AG04449 (cell line): Measurements from ENCODE around the gene TBC1D17.

Experiments
- CTCF ChIA-PET: fragments of 350-600 bp; formaldehyde crosslinking; extraction: SDS; loops from one replicate; lab custom pipeline; 2021; ENCODE audit warnings: antibody characterized with exemption; lab: Yijun Ruan, JAX
- POLR2A ChIA-PET: fragments of 400-600, 350-600 bp; formaldehyde crosslinking; extraction: SDS; loops from one replicate; lab custom pipeline; 2020; ENCODE audit warnings: antibody characterized with exemption, inconsistent platforms; lab: Yijun Ruan, JAX
- DNase-seq: peaks from one replicate; pipeline ENCODE4 v3.0.0-alpha.2; 2010; ENCODE audit warnings: low read depth, low spot score
- H3K4me3 ChIP-seq: 2 replicates; pipeline ENCODE4 v1.5.1; 2011; ENCODE audit warnings: low read depth, mild to moderate bottlenecking, control low read depth, low read length
- CTCF ChIP-seq: IDR thresholded peaks from one replicate; pipeline ENCODE4 v1.5.1; 2011; ENCODE audit warnings: mild to moderate bottlenecking, moderate library complexity, low read length, control low read depth, inconsistent platforms; ENCODE audit not compliant: insufficient read depth; ENCODE audit errors: missing control alignments

TBC1D17 gene

GRCh38 chr19:49873129-49873521, 4.4 kb upstream of the TBC1D17 start:
- POLR2A ChIA-PET: no interaction called here
- CTCF ChIA-PET: no interaction called here
- no peak overlapping the region for H3K4me3 ChIP-seq
- DNase-seq: no peak
- no peak for TF ChIP-seq CTCF

- H3K4me3 ChIP-seq: no peak overlapping the region
- no peak for DNase-seq
- CTCF ChIA-PET: no interaction called here
- TF ChIP-seq CTCF: no peak
- POLR2A ChIA-PET: no interaction called here
Observed at GRCh38 chr19:49873834-49874233, 3.7 kb upstream of the TBC1D17 start.

- TF ChIP-seq CTCF: no peak
- ChIA-PET CTCF (interaction anchor here (1.6 kb wide), 1 partner anchor 10 kb away, joined by 3 read pairs; no protein-coding TSS in a partner anchor), POLR2A (interaction anchor here (2.0 kb wide), 1 partner anchor 16 kb away, joined by 7 read pairs; no protein-coding TSS in a partner anchor)
- peak overlapping the region; percentile 100; the same call in 1 of the 2 replicates for H3K4me3 ChIP-seq
- DNase-seq: no peak
Observed at GRCh38 chr19:49874503-49875157, 2.9 kb upstream of the TBC1D17 start.

- TF ChIP-seq CTCF: no peak
- ChIA-PET CTCF (interaction anchor here (0.5 to 1.6 kb wide), 2 partner anchors 10 to 626 kb away, joined by 3 read pairs; no protein-coding TSS in a partner anchor), POLR2A (interaction anchor here (2.0 kb wide), 1 partner anchor 16 kb away, joined by 7 read pairs; no protein-coding TSS in a partner anchor)
- no peak for DNase-seq
- peak overlapping the region; percentile 100 for H3K4me3 ChIP-seq
Observed at GRCh38 chr19:49875177-49875576, 2.3 kb upstream of the TBC1D17 start.

- no peak for DNase-seq
- TF ChIP-seq CTCF: no peak
- peak overlapping the region; percentile 100 for H3K4me3 ChIP-seq
- POLR2A ChIA-PET: interaction anchor here (1.0 to 2.0 kb wide), 5 partner anchors 9 to 64 kb away, joined by 3 to 7 read pairs (median 5); partner anchors contain the start of gene PTOV1
- CTCF ChIA-PET: interaction anchor here (0.5 to 1.6 kb wide), 3 partner anchors 11 to 627 kb away, joined by 3 read pairs; no protein-coding TSS in a partner anchor
Observed at GRCh38 chr19:49875857-49876421, 1.6 kb upstream of the TBC1D17 start.
